ENCODE results near the gene DTNA.
"Not testable (repeated sequence)": the region's sequence is repeated elsewhere in the genome, so short reads cannot be mapped to it uniquely, and the experiment has no call there.

Gene DTNA

GRCh38 chr18:34913837-34914661, 204.0 kb downstream of the DTNA start:
- no peak overlapping the region for H3K4me3 ChIP-seq (ENCODE audit: low read depth, low read length)
- no peak for DNase-seq (ENCODE audit: low read depth)
- TF ChIP-seq, protein P1, sequence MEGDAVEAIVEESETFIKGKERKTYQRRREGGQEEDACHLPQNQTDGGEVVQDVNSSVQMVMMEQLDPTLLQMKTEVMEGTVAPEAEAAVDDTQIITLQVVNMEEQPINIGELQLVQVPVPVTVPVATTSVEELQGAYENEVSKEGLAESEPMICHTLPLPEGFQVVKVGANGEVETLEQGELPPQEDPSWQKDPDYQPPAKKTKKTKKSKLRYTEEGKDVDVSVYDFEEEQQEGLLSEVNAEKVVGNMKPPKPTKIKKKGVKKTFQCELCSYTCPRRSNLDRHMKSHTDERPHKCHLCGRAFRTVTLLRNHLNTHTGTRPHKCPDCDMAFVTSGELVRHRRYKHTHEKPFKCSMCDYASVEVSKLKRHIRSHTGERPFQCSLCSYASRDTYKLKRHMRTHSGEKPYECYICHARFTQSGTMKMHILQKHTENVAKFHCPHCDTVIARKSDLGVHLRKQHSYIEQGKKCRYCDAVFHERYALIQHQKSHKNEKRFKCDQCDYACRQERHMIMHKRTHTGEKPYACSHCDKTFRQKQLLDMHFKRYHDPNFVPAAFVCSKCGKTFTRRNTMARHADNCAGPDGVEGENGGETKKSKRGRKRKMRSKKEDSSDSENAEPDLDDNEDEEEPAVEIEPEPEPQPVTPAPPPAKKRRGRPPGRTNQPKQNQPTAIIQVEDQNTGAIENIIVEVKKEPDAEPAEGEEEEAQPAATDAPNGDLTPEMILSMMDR (IDR thresholded peaks at IDR 0.05; ENCODE audit: low read depth, low read length, missing control alignments), result no peak

DNA sequence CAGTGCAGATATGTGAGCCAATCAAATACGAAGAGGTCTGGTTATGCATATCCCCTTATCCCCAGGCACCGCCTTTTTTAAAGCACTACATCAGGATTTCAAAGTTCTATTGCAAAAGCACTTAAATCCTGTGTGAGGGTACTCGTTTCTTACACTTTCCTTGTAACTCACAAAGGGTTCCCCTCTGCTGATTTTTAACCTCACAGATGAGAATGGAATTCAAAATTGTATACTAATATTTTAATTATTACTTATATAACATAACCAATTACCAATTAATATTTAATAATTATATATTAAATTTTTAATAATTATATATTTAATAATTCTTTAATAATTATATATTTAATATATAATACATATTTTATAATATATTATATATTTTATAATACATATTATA, 204.9 kb downstream of the DTNA start:
- DNase-seq (ENCODE audit: low read depth), result no peak
- TF ChIP-seq, protein P1 (IDR thresholded peaks at IDR 0.05; ENCODE audit: low read depth, low read length, missing control alignments), result no peak
- no peak overlapping the region for H3K4me3 ChIP-seq (ENCODE audit: low read depth, low read length)

- H3K4me3 ChIP-seq (ENCODE audit: low read depth, low read length); DNase-seq (ENCODE audit: low read depth): not testable (repeated sequence)
Observed at GRCh38 chr18:34916539-34916938, 206.4 kb downstream of the DTNA start.

DNA sequence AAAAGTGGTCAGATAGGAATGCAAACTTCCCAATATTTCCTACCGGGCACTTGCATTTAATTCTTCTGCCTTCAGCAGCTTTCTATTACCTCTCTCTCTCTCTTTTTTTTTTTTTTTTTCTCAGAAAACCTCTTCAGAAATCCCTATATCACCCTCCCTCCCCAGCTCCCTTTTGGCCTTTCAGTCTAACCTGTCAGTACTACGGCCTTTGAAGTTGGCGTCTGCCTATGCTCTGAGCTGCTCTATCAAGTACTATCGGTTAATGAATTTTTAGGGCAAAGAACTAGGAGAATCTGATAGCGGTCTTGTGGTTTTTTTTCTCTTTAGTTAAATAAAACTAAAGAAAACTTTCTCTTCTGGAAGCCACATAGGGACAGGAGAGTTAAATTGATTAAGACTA, 208.8 kb downstream of the DTNA start:
- DNase-seq (ENCODE audit: low read depth), result no peak
- TF ChIP-seq, protein P1 (IDR thresholded peaks at IDR 0.05; ENCODE audit: low read depth, low read length, missing control alignments), result no peak
- H3K4me3 ChIP-seq (ENCODE audit: low read depth, low read length), result no peak overlapping the region

DNA sequence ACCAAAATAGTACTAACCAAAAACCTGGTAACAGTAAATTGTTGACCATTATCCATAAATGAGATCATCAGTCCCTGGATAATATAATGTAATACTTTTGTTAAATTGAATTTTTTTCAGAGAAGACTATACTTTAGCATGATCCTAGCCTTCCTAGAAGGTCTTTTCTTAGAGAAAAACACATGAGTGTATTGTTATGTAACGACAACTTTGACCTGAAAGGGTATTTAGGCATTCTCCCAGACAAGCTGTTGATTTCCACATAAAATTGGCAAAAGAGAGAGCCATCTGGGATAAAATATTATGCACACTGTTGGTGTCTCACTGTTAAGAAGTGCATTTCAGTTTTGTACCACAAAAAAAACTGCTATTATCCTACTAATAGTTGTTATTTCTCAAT, 211.1 kb downstream of the DTNA start:
- TF ChIP-seq, protein P1 (IDR thresholded peaks at IDR 0.05; ENCODE audit: low read depth, low read length, missing control alignments), result no peak
- H3K4me3 ChIP-seq (ENCODE audit: low read depth, low read length), result no peak overlapping the region
- DNase-seq (ENCODE audit: low read depth), result no peak

DNA sequence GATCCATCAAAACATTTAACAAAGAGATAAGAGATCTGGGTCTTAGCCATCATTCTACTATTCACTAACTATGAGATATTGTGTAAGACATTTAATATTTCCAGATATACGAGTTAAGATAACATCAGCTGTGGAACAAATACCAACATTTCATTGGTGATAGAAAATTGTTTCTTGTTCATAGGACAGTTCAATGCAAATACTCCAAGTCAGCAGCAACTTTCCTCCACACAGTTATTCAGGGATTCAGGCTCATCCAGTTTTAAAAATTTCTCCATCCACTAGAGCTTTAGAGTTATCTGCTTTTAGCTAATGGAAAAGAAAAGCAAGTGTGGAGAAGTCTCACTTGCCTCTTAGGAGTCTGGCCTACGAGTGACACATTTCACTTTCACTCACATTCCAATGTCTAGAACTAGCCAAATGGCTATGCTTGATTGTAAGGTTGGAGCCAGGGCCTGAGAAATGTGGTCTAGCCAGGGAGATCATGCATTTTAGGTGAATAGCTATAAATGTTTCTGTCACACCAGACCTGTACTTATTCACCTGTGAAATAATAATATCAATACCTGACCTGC, 211.8 kb downstream of the DTNA start:
- H3K4me3 ChIP-seq (ENCODE audit: low read depth, low read length), result no peak overlapping the region
- TF ChIP-seq, protein P1 (IDR thresholded peaks at IDR 0.05; ENCODE audit: low read depth, low read length, missing control alignments), result no peak
- no peak for DNase-seq (ENCODE audit: low read depth)

DNA sequence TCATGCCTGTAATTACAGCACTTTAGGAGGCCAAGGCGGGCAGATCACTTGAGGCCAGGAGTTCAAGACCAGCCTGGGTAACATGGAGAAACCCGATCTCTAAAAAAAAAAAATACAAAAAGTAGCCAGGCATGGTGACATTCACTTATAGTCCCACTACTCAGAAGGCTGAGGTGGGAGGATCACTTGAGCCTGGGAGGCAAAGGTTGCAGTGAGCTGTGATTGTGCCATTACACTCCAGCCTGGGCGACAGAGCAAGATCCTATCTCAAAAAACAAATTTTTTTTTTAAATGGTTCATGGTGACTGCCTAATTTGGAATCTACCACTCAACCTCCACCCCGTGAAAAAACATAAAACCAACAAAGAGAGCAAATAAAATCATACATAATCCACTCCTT, 212.5 kb downstream of the DTNA start:
- not testable (repeated sequence) for DNase-seq (ENCODE audit: low read depth); H3K4me3 ChIP-seq (ENCODE audit: low read depth, low read length)

- DNase-seq (ENCODE audit: low read depth), result no peak
- H3K4me3 ChIP-seq (ENCODE audit: low read depth, low read length), result no peak overlapping the region
- TF ChIP-seq, protein P1 (IDR thresholded peaks at IDR 0.05; ENCODE audit: low read depth, low read length, missing control alignments), result no peak
Observed at GRCh38 chr18:34923911-34924310, 213.8 kb downstream of the DTNA start.

Measured in GM12864 (cell line).